ENCODE measurements around the gene FUS.
"Not testable (repeated sequence)": the region's sequence is repeated elsewhere in the genome, so short reads cannot be mapped to it uniquely, and the experiment has no call there.

Gene FUS

GRCh38 chr16:31143694-31144148, 36.2 kb upstream of the FUS start:
- DNase-seq (ENCODE audit: low read depth): no peak

DNA sequence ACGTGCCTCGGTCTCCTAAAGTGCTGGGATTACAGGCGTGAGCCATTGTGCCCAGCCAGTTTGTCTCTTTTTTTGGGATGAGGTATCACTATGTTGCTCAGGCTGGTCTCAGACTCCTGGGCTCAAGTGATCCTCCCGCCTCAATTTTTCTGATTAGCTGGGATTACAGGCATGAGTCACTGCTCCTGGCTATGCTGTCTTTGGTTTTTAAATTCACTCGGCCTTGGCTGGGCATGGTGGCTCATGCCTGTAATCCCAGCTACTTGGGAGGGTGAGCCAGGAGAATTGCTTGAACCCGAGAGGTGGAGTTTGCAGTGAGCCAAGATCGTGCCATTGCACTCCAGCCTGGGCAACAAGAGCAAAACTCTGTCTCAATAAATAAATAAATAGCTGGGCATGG, 35.5 kb upstream of the FUS start:
- not testable (repeated sequence) for DNase-seq (ENCODE audit: low read depth)

GRCh38 chr16:31145398-31145990, 34.4 kb upstream of the FUS start:
- DNase-seq (ENCODE audit: low read depth): no peak

- DNase-seq (ENCODE audit: low read depth): no peak
Observed at GRCh38 chr16:31147574-31147973, 32.4 kb upstream of the FUS start.

DNA sequence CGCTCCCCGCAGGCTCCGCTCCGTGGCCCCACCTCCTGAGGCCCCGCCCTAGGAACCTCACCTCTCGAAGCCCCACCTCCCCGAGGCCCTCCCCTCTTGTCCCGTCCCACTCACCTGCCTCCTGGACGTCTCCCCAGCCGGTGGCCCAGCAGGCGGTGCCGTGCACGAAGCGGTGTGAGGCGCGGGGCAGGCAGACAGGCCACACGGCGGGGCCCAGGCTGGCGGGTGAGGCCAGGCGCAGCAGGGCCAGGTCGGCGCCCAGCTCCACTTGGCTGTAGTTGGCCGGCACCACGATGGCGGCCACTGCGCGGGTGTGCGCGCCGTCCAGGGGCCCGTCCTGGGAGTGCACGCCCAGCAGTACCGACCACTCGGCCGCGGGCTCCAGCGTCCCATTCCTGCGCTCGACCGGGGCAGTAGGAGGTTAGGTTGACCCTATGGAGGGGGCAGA, 31.6 kb upstream of the FUS start:
- no peak for DNase-seq (ENCODE audit: low read depth)

GRCh38 chr16:31148896-31149295, 31.0 kb upstream of the FUS start:
- no peak for DNase-seq (ENCODE audit: low read depth)

DNA sequence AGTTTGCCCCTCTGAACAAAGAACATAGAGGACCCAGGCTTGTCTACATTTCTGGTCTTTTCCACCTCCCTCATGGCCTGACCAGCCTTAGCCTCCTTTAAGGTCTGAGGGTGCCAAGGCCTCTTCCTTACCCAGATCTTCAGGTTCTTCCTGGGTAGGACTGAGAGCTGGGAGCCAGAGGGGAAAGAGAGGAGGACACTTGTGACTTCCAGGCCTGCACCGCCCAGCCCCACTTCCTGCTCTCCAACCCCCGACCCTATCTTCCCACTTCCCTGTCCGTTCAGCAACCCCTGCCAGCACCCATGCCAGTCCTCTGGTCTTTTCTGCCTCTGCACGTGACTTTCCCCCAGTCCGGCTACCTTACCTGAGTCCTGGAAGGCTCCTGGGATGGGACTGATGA, 30.6 kb upstream of the FUS start:
- DNase-seq (ENCODE audit: low read depth): no peak

GRCh38 chr16:31149894-31150890, 29.7 kb upstream of the FUS start, which contains the start of gene PRSS36:
Gene PRSS36 (minus strand): TSS chr16:31150066. CDS start chr16:31150035, 31 bp downstream.
- no peak for DNase-seq (ENCODE audit: low read depth)

GRCh38 chr16:31150976-31151375, 29.0 kb upstream of the FUS start:
- DNase-seq (ENCODE audit: low read depth): not testable (repeated sequence)

- DNase-seq (ENCODE audit: low read depth): no peak
Observed at GRCh38 chr16:31157136-31157535, 22.8 kb upstream of the FUS start.

DNA sequence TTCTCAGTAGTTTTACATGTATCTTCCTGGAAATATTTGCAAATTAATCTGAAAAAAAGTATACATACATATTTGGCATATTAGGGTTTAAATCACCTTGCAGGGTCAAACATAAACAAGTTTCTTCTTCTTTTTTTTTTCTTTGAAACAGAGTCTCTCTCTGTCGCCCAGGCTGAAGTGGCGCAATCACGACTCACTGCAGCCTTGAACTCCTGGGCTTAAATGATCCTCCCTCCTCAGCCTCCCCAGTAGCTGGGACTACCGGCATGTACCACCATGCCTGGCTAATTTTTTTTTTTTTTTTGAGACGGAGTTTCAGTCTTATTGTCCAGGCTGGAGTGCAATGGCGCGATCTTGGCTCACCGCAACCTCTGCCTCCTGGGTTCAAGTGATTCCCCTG, 12.6 kb upstream of the FUS start:
- DNase-seq (ENCODE audit: low read depth): no peak

DNA sequence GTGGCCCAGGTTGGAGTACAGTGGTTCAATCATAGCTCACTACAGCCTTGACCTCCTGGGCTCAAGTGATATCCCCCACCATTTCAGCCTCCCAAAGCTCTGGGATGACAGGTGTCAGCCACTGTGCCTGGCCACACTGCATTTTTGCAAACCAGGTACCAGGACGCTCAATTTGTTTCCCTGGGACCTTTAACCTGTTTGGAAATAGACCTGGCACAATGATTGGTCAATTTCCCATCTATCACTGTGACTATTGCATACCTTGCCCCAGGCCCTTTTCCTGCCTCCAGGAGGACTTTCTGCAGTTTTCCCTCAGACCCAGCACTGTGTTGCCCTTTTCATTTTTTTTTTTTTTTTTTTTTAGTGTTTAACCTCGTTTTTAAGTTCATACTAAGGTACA, 11.1 kb upstream of the FUS start:
- DNase-seq (ENCODE audit: low read depth): no peak

- DNase-seq (ENCODE audit: low read depth): not testable (repeated sequence)
Observed at GRCh38 chr16:31170048-31170447, 9.9 kb upstream of the FUS start.

DNA sequence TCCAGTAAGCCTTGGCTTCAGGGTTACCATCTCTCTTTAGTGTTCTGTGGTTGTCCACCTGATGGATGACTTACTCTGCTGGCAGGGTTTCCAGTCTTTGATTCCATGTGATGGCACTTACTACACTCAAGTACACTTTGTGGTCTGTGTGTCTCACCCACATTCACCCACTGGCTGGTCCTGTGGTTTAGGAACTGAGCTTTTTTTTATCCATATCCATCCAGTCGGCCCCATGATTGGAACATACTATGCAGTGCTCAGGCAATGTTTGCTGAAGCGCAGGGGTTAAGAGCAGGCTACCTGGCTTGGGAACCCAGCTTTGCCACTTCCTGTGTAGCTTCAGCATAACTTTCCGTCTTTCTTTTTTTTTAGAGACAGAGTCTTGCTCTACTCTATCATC, 2.8 kb upstream of the FUS start:
- DNase-seq (ENCODE audit: low read depth): no peak

- DNase-seq (ENCODE audit: low read depth): no peak
Observed at GRCh38 chr16:31179219-31179746, 656 bp upstream of the FUS start.

GRCh38 chr16:31181102-31181830, 1.3 kb downstream of the FUS start:
- DNase-seq (ENCODE audit: low read depth): no peak

DNA sequence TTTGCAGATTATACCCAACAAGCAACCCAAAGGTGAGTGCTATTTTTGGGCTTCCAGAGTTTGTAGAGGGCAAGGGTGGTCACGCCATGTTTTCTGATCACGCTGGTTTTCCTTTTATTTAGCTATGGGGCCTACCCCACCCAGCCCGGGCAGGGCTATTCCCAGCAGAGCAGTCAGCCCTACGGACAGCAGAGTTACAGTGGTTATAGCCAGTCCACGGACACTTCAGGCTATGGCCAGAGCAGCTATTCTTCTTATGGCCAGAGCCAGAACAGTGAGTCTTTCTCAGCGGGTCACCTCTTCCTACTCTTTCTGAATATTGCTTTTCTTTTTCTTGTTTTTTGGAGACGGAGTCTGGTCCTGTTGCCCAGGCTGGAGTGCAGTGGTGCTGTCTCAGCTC, 2.5 kb downstream of the FUS start:
- DNase-seq (ENCODE audit: low read depth): no peak

- DNase-seq (ENCODE audit: low read depth): no peak
Observed at GRCh38 chr16:31183432-31184428, 3.8 kb downstream of the FUS start.

DNA sequence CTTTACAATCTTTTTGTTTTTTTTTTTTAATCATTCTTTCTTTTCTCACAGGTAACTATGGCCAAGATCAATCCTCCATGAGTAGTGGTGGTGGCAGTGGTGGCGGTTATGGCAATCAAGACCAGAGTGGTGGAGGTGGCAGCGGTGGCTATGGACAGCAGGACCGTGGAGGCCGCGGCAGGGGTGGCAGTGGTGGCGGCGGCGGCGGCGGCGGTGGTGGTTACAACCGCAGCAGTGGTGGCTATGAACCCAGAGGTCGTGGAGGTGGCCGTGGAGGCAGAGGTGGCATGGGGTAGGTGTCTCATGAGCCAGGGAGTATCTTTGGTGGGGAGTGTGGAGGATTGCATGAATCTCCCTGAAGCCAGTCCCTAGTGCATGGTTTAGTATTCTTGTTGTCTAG, 4.9 kb downstream of the FUS start:
- no peak for DNase-seq (ENCODE audit: low read depth)

- no peak for DNase-seq (ENCODE audit: low read depth)
Observed at GRCh38 chr16:31185339-31185738, 5.4 kb downstream of the FUS start.

GRCh38 chr16:31186176-31186575, 6.2 kb downstream of the FUS start:
- DNase-seq (ENCODE audit: low read depth): no peak
